H9 (cell line): ENCODE data around the gene PCBP1. TPM values are rescaled to one million over a fixed set of nuclear protein-coding genes. Genes with fewer than 3 reads are reported as not detected.

Experiments
- DNase-seq: peaks from one replicate; pipeline ENCODE4 v3.0.0-alpha.2; 2017
- H2AFZ ChIP-seq: one replicate; pipeline ENCODE4 v1.6.1; 2013; ENCODE audit warnings: mild to moderate bottlenecking, low read length, control low read depth, moderate library complexity
- H2AK5ac ChIP-seq: 2 replicates; pipeline ENCODE4 v1.6.1; 2013; ENCODE audit warnings: low read length, control low read depth, mixed read lengths; ENCODE audit not compliant: insufficient read length
- H2BK120ac ChIP-seq: one replicate; pipeline ENCODE4 v1.6.1; 2013; ENCODE audit warnings: low read depth, mild to moderate bottlenecking, low read length, control low read depth, inconsistent platforms; ENCODE audit not compliant: poor library complexity, severe bottlenecking
- H2BK12ac ChIP-seq: 2 replicates; pipeline ENCODE4 v1.6.1; 2013; ENCODE audit warnings: low read length, control low read depth, mixed read lengths, low read depth; ENCODE audit not compliant: insufficient read length
- H2BK15ac ChIP-seq: 2 replicates; pipeline ENCODE4 v1.6.1; 2013; ENCODE audit warnings: low read depth, low read length, control low read depth
- H2BK20ac ChIP-seq: one replicate; pipeline ENCODE4 v1.6.1; 2013; ENCODE audit warnings: low read depth, mild to moderate bottlenecking, low read length, control low read depth, inconsistent platforms; ENCODE audit not compliant: poor library complexity, severe bottlenecking
- H2BK5ac ChIP-seq: 2 replicates; pipeline ENCODE4 v1.6.1; 2013; ENCODE audit warnings: low read length, control low read depth, mixed read lengths; ENCODE audit not compliant: insufficient read length
- H3K14ac ChIP-seq: 2 replicates; pipeline ENCODE4 v1.6.1; 2013; ENCODE audit warnings: low read length, control low read depth; ENCODE audit not compliant: insufficient read depth
- H3K18ac ChIP-seq: 2 replicates; pipeline ENCODE4 v1.6.1; 2013; ENCODE audit warnings: low read depth, mild to moderate bottlenecking, mixed read lengths, low read length, control low read depth; ENCODE audit not compliant: insufficient read length
- H3K23ac ChIP-seq: 2 replicates; pipeline ENCODE4 v1.6.1; 2013; ENCODE audit warnings: low read length, control low read depth, mixed read lengths, low read depth; ENCODE audit not compliant: insufficient read length
- H3K23me2 ChIP-seq: 2 replicates; pipeline ENCODE4 v1.6.1; 2013; ENCODE audit warnings: low read depth, mild to moderate bottlenecking, mixed read lengths, low read length, control low read depth; ENCODE audit not compliant: insufficient read length, poor library complexity, severe bottlenecking
- H3K27ac ChIP-seq: 2 replicates; pipeline ENCODE4 v1.5.1; 2013; ENCODE audit warnings: low read length, control low read depth, mixed read lengths, low read depth; ENCODE audit not compliant: insufficient read length
- H3K27me3 ChIP-seq: 2 replicates; pipeline ENCODE4 v1.6.1; 2013; ENCODE audit warnings: low read length, control low read depth, inconsistent platforms; ENCODE audit not compliant: insufficient read depth
- H3K4ac ChIP-seq: 2 replicates; pipeline ENCODE4 v1.6.1; 2013; ENCODE audit warnings: low read depth, mild to moderate bottlenecking, control low read depth, inconsistent platforms, low read length, moderate library complexity
- H3K4me1 ChIP-seq: 2 replicates; pipeline ENCODE4 v1.6.1; 2013; ENCODE audit warnings: low read length, control low read depth, inconsistent platforms; ENCODE audit not compliant: insufficient read depth
- H3K4me2 ChIP-seq: 2 replicates; pipeline ENCODE4 v1.6.1; 2013; ENCODE audit warnings: low read length, control low read depth, mixed read lengths; ENCODE audit not compliant: insufficient read length, insufficient read depth
- H3K56ac ChIP-seq: 2 replicates; pipeline ENCODE4 v1.6.1; 2013; ENCODE audit warnings: low read depth, mild to moderate bottlenecking, mixed read lengths, low read length, control low read depth; ENCODE audit not compliant: insufficient read length
- H3K79me1 ChIP-seq: 2 replicates; pipeline ENCODE4 v1.6.1; 2013; ENCODE audit warnings: low read depth, mild to moderate bottlenecking, moderate library complexity, low read length, control low read depth, inconsistent platforms; ENCODE audit not compliant: insufficient read depth, poor library complexity, severe bottlenecking
- H3K79me2 ChIP-seq: 2 replicates; pipeline ENCODE4 v1.6.1; 2013; ENCODE audit warnings: low read length, control low read depth, inconsistent platforms; ENCODE audit not compliant: insufficient read depth
- H3K9ac ChIP-seq: 2 replicates; pipeline ENCODE4 v1.6.1; 2013; ENCODE audit warnings: low read length, control low read depth, mixed read lengths; ENCODE audit not compliant: insufficient read length; ENCODE audit errors: extremely low read depth
- H3K9me3 ChIP-seq: one replicate; pipeline ENCODE4 v1.6.1; 2013; ENCODE audit warnings: low read depth, low read length, inconsistent platforms; ENCODE audit not compliant: control insufficient read depth
- H3T11ph ChIP-seq: one replicate; pipeline ENCODE4 v1.6.1; 2013; ENCODE audit warnings: mild to moderate bottlenecking, low read length, control low read depth, inconsistent platforms
- H4K20me1 ChIP-seq: one replicate; pipeline ENCODE4 v1.6.1; 2013; ENCODE audit not compliant: control insufficient read depth, insufficient read length, insufficient read depth
- H4K5ac ChIP-seq: 2 replicates; pipeline ENCODE4 v1.6.1; 2013; ENCODE audit warnings: low read depth, mild to moderate bottlenecking, mixed read lengths, low read length, control low read depth; ENCODE audit not compliant: insufficient read length
- H4K8ac ChIP-seq: replicated peaks from 2 replicates; pipeline ENCODE4 v1.6.1; 2013; ENCODE audit warnings: low read length, control low read depth, mixed read lengths, low read depth; ENCODE audit not compliant: insufficient read length
- H4K91ac ChIP-seq: 2 replicates; pipeline ENCODE4 v1.6.1; 2013; ENCODE audit warnings: low read depth, mild to moderate bottlenecking, moderate library complexity, mixed read lengths, low read length, control low read depth; ENCODE audit not compliant: insufficient read length
- H3K27ac Mint-ChIP-seq, 3 experiments: 2 replicates in 2 of 3; 3 replicates in 1 of 3; pipeline ENCODE4 v1.8.0; 2020 to 2021; ENCODE audit warnings: mixed read lengths in 3 of 3, mild to moderate bottlenecking in 1 of 3, moderate library complexity in 1 of 3
- H3K27me3 Mint-ChIP-seq: 2 replicates; pipeline ENCODE4 v1.8.0; 2021; ENCODE audit warnings: low read depth, mild to moderate bottlenecking, moderate library complexity, mixed read lengths
- H3K36me3 Mint-ChIP-seq, 3 experiments: 2 replicates in 2 of 3; 3 replicates in 1 of 3; pipeline ENCODE4 v1.8.0; 2020 to 2021; ENCODE audit warnings: low read depth in 3 of 3, mixed read lengths in 3 of 3; ENCODE audit not compliant: insufficient read depth in 1 of 3
- H3K4me1 Mint-ChIP-seq, 2 experiments: 2 replicates each; pipeline ENCODE4 v1.8.0; 2020; ENCODE audit warnings: mixed read lengths in 2 of 2
- H3K4me3 Mint-ChIP-seq, 2 experiments: 2 replicates in 1 of 2; 3 replicates in 1 of 2; pipeline ENCODE4 v1.8.0; 2020 to 2021; ENCODE audit warnings: mild to moderate bottlenecking in 2 of 2, mixed read lengths in 2 of 2, moderate library complexity in 1 of 2
- H3K9me3 Mint-ChIP-seq, 2 experiments: 2 replicates in 1 of 2; 3 replicates in 1 of 2; pipeline ENCODE4 v1.8.0; 2020; ENCODE audit warnings: mild to moderate bottlenecking in 2 of 2, mixed read lengths in 2 of 2, moderate library complexity in 1 of 2
- whole genome bisulfite sequencing: extraction: QIAGEN DNeasy Blood & Tissue Kit; methylation state at CpG from one replicate; pipeline ENCODE4 v1.1.7; 2013; ENCODE audit warnings: missing lambda C conversion rate, low lambda C conversion rate, mixed read lengths; ENCODE audit not compliant: insufficient read length; ENCODE audit errors: extremely low coverage; 5-methylcytosine and 5-hydroxymethylcytosine counted together
- total RNA-seq: library from RNA; stranded (reverse); gene quantifications from 2 replicates; pipeline ENCODE4 v1.2.1, GENCODE V29; 2021
- TF ChIP-seq, protein P1 (sequence below): fragments of 200-600 bp; sonication (generic); conservative IDR thresholded peaks from 3 replicates; pipeline ENCODE4 v1.8.0; 2021; ENCODE audit warnings: antibody characterized with exemption, mild to moderate bottlenecking

Gene PCBP1
- total RNA-seq, 1 experiment from 2014 or later, result 457 TPM

- Histone ChIP-seq H3K79me1 (no peaks in the 10 kb centered on the region), H3K23me2 (no peaks in the 10 kb centered on the region), H4K5ac (no peak overlapping the region), H3K4ac (no peak overlapping the region), H3K4me2 (no peak overlapping the region), H3K4me1 (peaks cover 2% of the 10 kb centered on the region), H3K9ac (no peak overlapping the region), H2BK120ac (no peak overlapping the region), H3K23ac (no peak overlapping the region), H2AFZ (no peak overlapping the region), H2AK5ac (no peak overlapping the region), H3K27me3 (no peaks in the 10 kb centered on the region), H3K9me3 (no peaks in the 10 kb centered on the region), H2BK12ac (no peak overlapping the region), H4K20me1 (no peaks in the 10 kb centered on the region), H4K91ac (no peak overlapping the region), H3T11ph (no peak overlapping the region), H4K8ac (no peak overlapping the region), H3K18ac (no peak overlapping the region), H3K79me2 (no peaks in the 10 kb centered on the region), H2BK20ac (no peak overlapping the region), H3K27ac (no peak overlapping the region), H3K56ac (no peak overlapping the region), H2BK5ac (no peak overlapping the region), H3K14ac (no peak overlapping the region), H2BK15ac (no peak overlapping the region)
- peaks cover 0 to 5% of the 10 kb centered on the region in 2 experiments; a peak in 1 of 4 replicates for H3K4me1 Mint-ChIP-seq
- H3K27ac Mint-ChIP-seq, result no peak overlapping the region
- WGBS, result no CpG with 5 or more reads among the region's 9 CpGs
- no peak overlapping the region for H3K4me3 Mint-ChIP-seq
- H3K27me3 Mint-ChIP-seq, result no peaks in the 10 kb centered on the region
- no peaks in the 10 kb centered on the region; a peak in 1 of 5 replicates for H3K9me3 Mint-ChIP-seq
- TF ChIP-seq, protein P1, sequence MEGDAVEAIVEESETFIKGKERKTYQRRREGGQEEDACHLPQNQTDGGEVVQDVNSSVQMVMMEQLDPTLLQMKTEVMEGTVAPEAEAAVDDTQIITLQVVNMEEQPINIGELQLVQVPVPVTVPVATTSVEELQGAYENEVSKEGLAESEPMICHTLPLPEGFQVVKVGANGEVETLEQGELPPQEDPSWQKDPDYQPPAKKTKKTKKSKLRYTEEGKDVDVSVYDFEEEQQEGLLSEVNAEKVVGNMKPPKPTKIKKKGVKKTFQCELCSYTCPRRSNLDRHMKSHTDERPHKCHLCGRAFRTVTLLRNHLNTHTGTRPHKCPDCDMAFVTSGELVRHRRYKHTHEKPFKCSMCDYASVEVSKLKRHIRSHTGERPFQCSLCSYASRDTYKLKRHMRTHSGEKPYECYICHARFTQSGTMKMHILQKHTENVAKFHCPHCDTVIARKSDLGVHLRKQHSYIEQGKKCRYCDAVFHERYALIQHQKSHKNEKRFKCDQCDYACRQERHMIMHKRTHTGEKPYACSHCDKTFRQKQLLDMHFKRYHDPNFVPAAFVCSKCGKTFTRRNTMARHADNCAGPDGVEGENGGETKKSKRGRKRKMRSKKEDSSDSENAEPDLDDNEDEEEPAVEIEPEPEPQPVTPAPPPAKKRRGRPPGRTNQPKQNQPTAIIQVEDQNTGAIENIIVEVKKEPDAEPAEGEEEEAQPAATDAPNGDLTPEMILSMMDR, result no peak
- DNase-seq, result no peak
- H3K36me3 Mint-ChIP-seq, result peaks cover 0 to 13% (median 4%) of the 10 kb centered on the region in 3 experiments; a peak in 4 of 7 replicates
Observed at GRCh38 chr2:70043252-70043875, 43.9 kb upstream of the PCBP1 start.
